Esophagus muscularis mucosa (tissue), 3 donors: ENCODE results near the gene PLXNC1.
A peak's percentile ranks its signal among the peaks of the same experiment; 100 is the strongest.

Source experiments
- CTCF ChIP-seq, 3 experiments: fragments of 200-600 bp in 2 of 3; fragments of 450-650 bp in 1 of 3; sonication (generic) in 2 of 3; IDR thresholded peaks; one replicate each; pipeline ENCODE4 v1.5.1; 2017 to 2019; ENCODE audit warnings: antibody characterized with exemption in 3 of 3, mild to moderate bottlenecking in 2 of 3, moderate library complexity in 1 of 3
- POLR2A ChIP-seq: fragments of 450-650 bp; IDR thresholded peaks from one replicate; pipeline ENCODE4 v1.6.1; 2017; ENCODE audit warnings: antibody characterized with exemption, moderate library complexity, mild to moderate bottlenecking, low read depth
- POLR2AphosphoS5 ChIP-seq, 2 donors: sonication (generic); formaldehyde crosslinking; IDR thresholded peaks; one replicate each; pipeline ENCODE4 v1.6.1; 2017; ENCODE audit warnings: antibody characterized with exemption in 2 of 2

GRCh38 chr12:94329366-94329765 lies 181.0 kb downstream of the PLXNC1 start:
- TF ChIP-seq POLR2A (no peak), CTCF (IDR thresholded peaks at IDR 0.05) (peak in 2 of 3 experiments; percentile 21 to 23), POLR2AphosphoS5 (IDR thresholded peaks at IDR 0.05) (no peak)
